GM19099 (cell line): ENCODE measurements around the gene FLII.

Experiments
- POLR2A ChIP-seq: IDR thresholded peaks from 3 replicates; pipeline ENCODE4 v1.6.1; 2011; ENCODE audit warnings: low read depth; ENCODE audit not compliant: insufficient read length; ENCODE audit errors: extremely low read depth

Gene FLII

DNA sequence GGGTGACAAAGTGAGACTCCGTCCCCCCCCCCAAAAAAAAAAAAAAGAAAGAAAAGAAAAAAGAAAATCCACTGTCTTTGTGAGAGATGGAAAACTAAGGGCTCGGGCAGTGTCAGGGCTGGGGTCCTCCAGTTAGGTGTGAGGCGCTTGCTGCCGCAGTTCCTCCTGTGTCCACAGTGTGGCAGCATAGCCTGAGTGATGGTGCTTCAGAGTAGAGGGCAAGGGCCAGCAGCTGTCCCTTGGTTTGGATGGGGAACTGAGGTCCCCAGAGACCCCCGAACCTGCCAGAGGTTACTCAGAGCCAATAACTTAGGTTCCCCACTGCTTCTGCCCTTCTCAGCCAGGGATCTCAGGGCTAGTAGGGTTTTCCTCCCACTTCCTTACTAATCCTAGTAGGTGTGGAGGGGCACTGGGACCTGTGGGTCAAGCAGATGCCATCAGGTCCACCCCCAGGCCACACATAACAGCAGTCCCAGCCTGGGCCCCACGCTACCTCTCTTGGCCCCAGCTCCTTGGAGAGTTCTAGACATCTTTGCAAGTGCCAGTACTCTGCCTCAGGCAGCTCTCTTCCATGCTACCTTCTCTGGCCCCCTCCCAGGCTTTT, 41.0 kb downstream of the FLII start:
- TF ChIP-seq POLR2A = no peak

DNA sequence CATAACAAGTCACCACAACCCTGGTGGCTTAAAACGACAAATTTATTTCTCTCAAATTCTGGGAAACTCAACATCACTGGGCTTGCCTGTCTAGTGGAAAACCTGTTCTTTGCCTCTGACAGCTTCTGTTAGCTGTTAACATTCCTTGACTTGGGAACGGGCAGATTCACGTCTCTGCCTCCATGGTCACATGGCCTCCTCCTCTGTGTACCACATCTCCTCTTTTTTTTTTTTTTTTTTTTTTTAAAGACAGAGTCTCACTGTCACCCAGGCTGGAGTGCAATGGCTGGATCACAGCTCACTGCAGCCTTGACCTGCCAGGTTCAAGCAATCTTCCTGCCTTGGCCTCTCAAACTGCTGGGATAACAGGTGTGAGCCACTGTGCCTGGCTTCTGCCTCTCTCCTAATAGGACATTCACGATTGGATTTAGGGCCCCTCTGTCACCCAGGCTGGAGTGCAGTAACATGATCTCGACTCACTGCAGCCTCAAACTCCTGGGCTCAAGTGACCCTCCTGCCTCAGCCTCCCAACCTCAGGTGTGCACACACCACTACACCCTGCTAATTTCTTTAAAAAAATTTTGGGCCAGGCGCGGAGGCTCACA, 44.8 kb downstream of the FLII start:
- TF ChIP-seq POLR2A = no peak

DNA sequence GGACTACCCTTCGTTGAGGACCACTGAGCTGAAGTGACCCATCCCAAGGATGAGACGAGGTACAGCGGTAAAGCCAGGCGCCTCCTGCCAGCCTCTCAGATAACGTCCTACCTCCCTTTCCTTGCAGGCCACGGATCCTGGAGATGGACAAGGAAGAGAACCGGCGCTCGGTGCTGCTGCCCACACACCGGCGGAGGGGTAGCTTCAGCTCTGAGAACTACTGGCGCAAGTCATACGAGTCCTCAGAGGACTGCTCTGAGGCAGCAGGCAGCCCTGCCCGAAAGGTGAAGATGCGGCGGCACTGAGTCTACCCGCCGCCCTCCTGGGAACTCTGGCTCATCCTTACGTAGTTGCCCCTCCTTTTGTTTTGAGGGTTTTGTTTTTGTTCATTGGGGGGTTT, 50.4 kb downstream of the FLII start:
- TF ChIP-seq POLR2A = no peak

DNA sequence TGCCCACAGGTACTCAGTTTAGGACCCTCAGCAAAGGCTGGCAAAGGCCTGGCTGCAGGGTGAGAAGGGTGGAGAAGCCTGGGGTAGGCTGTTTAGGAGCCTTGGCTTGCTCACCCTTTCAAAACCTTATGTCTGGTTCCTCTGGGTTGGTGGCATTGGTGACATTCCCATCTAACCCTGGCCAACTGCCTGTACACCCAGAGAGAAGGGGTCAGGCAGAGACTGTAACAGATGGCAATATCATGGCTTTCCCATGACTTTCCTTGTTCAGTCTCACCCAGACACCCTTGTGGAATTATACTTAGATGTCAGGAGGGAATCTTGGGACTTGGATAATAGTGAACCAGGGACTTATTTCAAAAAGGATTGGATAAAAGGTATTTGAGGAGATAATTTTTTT, 51.6 kb downstream of the FLII start:
- TF ChIP-seq POLR2A = no peak

DNA sequence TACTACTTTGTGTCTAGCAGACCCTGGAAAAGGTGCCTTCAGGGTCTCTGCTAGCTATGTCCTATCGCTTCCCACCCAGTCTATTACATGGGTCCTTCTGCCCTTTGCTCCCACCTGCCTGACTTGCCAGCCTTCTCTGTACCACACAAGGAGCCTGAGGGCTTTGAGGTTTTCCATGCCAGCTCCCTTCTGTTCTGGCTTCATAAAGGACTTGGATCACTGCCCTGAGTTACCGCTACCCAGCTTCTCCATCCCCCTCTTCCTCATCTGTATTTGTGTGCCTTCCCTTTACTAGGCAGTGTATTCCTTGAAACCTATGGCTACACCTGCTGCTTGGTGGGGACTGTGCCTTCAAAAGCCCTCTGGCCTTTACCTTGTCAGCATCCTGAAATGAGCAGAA, 52.7 kb downstream of the FLII start:
- no peak for TF ChIP-seq POLR2A

DNA sequence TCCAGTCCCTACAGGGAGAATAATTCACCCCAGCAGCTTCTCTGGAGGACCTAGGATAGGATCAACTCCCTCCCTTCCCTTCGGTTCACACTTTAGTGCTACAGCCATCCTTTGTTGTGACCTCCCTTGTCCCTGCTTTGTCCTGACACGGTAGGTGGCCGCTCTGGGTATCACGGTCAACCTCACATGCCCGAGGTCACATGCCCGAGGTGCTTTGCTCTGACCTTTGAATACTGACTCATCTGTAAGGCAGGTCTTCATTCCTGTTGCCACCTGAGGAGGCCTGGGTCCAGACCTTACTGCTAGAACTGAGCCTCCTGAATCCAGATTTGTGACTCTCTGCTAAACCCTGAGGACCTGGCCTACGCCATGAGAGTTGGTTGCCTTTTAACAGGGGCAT, 55.2 kb downstream of the FLII start:
- TF ChIP-seq POLR2A = no peak

DNA sequence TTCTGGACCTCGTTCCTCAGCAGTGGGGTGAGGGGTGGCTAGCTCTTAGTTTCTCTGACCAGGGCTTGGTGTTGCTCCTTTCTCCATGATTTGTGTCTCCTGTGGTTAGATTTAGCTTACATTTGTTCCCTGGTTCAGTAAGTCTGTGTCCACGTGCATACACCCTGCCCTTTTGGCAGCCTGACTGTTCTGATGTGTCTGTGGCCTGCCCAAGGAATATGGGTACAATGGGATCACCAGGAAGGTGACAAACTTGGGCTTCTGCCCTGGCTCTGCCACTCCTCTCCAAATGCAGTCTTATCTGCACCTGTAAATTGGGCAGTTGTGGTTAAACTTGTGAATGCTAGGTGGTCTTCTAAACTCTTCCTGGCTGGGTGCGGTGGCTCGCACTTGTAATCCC, 57.4 kb downstream of the FLII start:
- no peak for TF ChIP-seq POLR2A

DNA sequence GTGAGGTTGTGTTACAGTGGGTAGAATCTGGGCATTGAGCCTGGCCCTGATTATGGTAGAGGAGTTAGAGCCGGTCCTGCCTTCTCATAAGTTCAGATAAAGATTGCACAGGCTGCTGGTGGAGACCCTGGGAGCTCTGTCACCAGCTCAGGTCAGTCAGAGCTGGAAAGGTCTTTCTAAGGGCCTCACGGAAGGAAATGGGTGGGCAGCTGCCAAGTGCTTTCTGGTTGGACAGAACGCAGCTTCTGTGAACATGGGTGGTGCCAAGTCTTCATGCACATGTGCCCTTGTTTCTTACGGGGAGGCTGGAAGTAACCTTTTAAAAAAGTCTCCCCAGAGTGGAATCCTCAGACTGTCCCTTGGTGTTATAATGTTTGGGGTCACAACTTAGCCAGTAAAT, 60.0 kb downstream of the FLII start:
- no peak for TF ChIP-seq POLR2A

DNA sequence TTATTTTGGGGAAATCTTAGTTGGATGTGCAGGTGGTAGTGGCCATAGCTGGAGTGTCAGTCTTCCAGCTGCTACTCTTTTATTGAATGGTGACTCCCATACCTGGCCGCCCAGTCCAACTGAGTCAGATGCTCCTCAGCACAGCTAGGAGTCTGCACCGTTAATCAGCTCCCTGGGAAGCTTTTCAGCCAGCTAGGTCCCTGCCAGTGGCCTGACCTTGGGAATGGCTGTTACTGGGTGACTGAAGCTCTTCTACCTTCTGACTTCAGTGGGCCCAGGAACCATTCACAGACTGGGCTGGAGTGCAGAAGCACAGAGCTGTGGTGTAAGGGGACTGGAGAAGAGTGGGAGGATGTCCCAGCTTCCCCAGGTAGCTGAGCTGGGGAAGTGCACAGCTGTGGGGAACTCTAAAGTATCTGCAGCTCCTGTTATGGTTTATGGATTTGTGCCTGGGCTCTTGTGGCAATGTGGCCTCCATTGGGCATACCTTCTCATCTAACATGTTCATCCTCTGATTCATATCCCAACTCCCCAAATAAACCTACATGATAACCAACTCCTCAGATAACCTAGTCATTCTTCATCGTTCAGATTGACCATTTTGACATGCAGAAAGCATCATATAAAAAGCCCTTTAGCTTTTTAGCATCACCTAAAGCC, 60.9 kb downstream of the FLII start:
- TF ChIP-seq POLR2A = no peak

DNA sequence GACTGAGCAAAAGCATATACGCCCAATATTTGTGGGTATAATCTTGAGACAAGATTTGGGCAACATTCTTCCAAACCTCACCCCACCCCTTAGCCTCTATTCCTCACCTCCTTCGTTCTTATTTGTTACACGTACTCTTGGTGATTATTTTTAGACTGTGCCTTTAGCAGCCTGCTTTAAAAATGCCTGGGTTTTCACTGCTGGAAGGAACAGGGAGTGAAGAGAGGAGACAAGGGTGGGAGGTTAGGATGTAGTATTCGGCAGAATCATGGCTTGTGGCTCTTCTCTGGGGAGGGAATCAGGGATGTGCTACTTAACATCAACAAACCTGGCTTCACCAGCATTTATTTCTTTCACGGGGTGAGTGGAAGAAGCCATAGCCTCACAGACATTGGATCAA, 63.3 kb downstream of the FLII start:
- no peak for TF ChIP-seq POLR2A
